MM.1S (cell line): ENCODE data around the gene ANXA2R.

ENCODE experiments used
- DNase-seq: peaks from one replicate; pipeline ENCODE4 v3.0.0-alpha.2; 2015
- H2AFZ ChIP-seq: fragments of 300-600 bp; sonication (generic); 2 replicates; pipeline ENCODE4 v1.6.0; 2016; ENCODE audit warnings: antibody characterized with exemption, low read length
- H3F3A ChIP-seq: fragments of 300-600 bp; sonication (generic); 2 replicates; pipeline ENCODE4 v1.6.1; 2016; ENCODE audit warnings: mild to moderate bottlenecking, antibody characterized with exemption, low read length, moderate library complexity, mixed read lengths; ENCODE audit not compliant: insufficient read depth
- H3K27ac ChIP-seq: fragments of 300-600 bp; sonication (generic); 2 replicates; pipeline ENCODE4 v1.5.1; 2016; ENCODE audit warnings: mild to moderate bottlenecking, low read length
- H3K27me3 ChIP-seq: fragments of 300-600 bp; sonication (generic); replicated peaks from 2 replicates; pipeline ENCODE4 v1.6.0; 2016; ENCODE audit warnings: low read length; ENCODE audit not compliant: insufficient read depth
- H3K36me3 ChIP-seq: fragments of 300-600 bp; sonication (generic); replicated peaks from 2 replicates; pipeline ENCODE4 v1.6.1; 2016; ENCODE audit warnings: mild to moderate bottlenecking, low read length, mixed read lengths; ENCODE audit not compliant: insufficient read depth
- H3K4me1 ChIP-seq: fragments of 300-600 bp; sonication (generic); 2 replicates; pipeline ENCODE4 v1.6.1; 2016; ENCODE audit warnings: low read length, mixed read lengths
- H3K4me2 ChIP-seq: fragments of 300-600 bp; sonication (generic); 2 replicates; pipeline ENCODE4 v1.6.0; 2016; ENCODE audit warnings: low read depth, low read length
- H3K4me3 ChIP-seq: fragments of 300-600 bp; sonication (generic); 2 replicates; pipeline ENCODE4 v1.5.1; 2016; ENCODE audit warnings: low read length, mixed read lengths
- H3K79me2 ChIP-seq: fragments of 300-600 bp; sonication (generic); 2 replicates; pipeline ENCODE4 v1.6.1; 2016; ENCODE audit warnings: mixed run types, low read length, mixed read lengths
- H3K9ac ChIP-seq: fragments of 300-600 bp; sonication (generic); 2 replicates; pipeline ENCODE4 v1.6.1; 2016; ENCODE audit warnings: low read length, mixed read lengths
- H3K9me2 ChIP-seq: fragments of 300-600 bp; sonication (generic); replicated peaks from 2 replicates; pipeline ENCODE4 v1.6.1; 2016; ENCODE audit warnings: mild to moderate bottlenecking, low read length, mixed read lengths; ENCODE audit not compliant: insufficient read depth
- H3K9me3 ChIP-seq: fragments of 300-600 bp; sonication (generic); replicated peaks from 2 replicates; pipeline ENCODE4 v1.6.1; 2016; ENCODE audit warnings: mild to moderate bottlenecking, low read length, mixed read lengths; ENCODE audit not compliant: insufficient read depth
- H4K20me1 ChIP-seq: fragments of 300-600 bp; sonication (generic); 2 replicates; pipeline ENCODE4 v1.6.1; 2016; ENCODE audit warnings: mild to moderate bottlenecking, low read length, moderate library complexity, mixed read lengths; ENCODE audit not compliant: insufficient read depth
- EZH2 ChIP-seq: fragments of 300-600 bp; sonication (generic); optimal IDR thresholded peaks from 2 replicates; pipeline ENCODE3; 2017; ENCODE audit warnings: low read depth, mild to moderate bottlenecking, antibody characterized with exemption, low read length, mixed read lengths
- EZH2phosphoT487 ChIP-seq: fragments of 300-600 bp; sonication (generic); IDR thresholded peaks from 2 replicates; pipeline ENCODE4 v1.6.1; 2018; ENCODE audit warnings: antibody characterized with exemption, low read length
- TF ChIP-seq, protein P1 (sequence below): fragments of 300-600 bp; sonication (generic); IDR thresholded peaks from 2 replicates; pipeline ENCODE4 v1.5.1; 2016; ENCODE audit warnings: antibody characterized with exemption, low read length, mixed read lengths

ANXA2R gene

DNA sequence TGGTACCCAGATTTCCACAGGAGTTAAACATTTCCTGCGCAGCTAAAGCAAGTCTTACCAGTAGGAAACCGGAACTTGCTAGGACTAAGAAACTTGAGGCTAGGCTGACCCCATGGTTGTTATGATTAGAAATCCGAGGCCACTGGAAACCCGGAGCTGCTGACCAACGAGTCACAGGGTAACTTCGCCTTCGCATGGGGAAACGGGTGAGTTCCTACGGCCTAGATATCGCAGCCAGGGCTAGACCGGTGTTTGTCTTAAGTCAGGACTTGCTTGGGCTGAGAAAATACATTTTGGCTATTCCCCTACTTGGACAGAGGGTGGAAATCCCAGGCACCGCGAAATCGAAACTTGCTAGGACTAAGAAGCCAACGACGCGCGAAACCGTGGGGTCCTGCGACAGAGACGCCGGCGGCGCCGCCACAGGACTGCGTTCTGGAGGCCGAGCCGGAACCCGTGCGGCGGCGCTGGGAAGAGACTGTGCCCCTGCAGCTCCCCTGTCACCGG, 1.6 kb upstream of the ANXA2R start:
- Histone ChIP-seq H3K9ac (peak overlapping the region; percentile 88), H3K9me2 (no peaks in the 10 kb centered on the region), H3K4me3 (peak overlapping the region; percentile 69), H4K20me1 (no peaks in the 10 kb centered on the region), H3F3A (peaks cover 64% of the 10 kb centered on the region), H2AFZ (peak overlapping the region; percentile 76), H3K27me3 (no peaks in the 10 kb centered on the region), H3K4me2 (peak overlapping the region; percentile 78), H3K36me3 (no peaks in the 10 kb centered on the region), H3K4me1 (peaks cover 9% of the 10 kb centered on the region), H3K79me2 (no peaks in the 10 kb centered on the region), H3K9me3 (no peaks in the 10 kb centered on the region), H3K27ac (peak overlapping the region; percentile 96)
- DNase-seq: peak; percentile 63
- no peak for TF ChIP-seq EZH2phosphoT487
- TF ChIP-seq, protein P1, sequence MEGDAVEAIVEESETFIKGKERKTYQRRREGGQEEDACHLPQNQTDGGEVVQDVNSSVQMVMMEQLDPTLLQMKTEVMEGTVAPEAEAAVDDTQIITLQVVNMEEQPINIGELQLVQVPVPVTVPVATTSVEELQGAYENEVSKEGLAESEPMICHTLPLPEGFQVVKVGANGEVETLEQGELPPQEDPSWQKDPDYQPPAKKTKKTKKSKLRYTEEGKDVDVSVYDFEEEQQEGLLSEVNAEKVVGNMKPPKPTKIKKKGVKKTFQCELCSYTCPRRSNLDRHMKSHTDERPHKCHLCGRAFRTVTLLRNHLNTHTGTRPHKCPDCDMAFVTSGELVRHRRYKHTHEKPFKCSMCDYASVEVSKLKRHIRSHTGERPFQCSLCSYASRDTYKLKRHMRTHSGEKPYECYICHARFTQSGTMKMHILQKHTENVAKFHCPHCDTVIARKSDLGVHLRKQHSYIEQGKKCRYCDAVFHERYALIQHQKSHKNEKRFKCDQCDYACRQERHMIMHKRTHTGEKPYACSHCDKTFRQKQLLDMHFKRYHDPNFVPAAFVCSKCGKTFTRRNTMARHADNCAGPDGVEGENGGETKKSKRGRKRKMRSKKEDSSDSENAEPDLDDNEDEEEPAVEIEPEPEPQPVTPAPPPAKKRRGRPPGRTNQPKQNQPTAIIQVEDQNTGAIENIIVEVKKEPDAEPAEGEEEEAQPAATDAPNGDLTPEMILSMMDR: no peak
- TF ChIP-seq EZH2: no peak

DNA sequence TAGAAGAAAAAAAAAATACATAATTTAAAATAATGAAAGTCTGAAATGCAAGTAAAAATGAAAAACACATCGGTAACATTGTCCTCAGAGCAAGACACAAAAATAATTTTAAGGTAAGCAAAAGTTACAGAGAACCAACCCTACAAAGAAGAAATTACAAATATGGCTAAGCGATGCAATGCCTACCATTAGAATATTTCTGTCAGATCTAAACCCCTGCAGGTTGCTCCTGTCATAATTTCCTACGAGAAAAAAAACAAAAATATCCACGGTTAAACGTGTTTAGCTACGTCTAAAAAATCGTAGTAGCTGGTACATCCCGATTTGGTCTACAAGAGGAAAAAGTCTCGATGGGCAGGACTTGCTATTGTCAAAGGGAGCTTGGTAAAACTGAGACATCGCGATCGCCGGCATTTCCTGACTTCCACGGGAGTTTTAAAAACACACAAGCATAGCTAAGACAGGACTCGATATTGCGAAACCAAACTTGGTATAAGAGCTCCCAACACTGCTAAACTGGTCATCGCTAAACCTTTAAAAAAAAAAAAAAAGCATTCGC, 1.1 kb upstream of the ANXA2R start:
- peak overlapping the region; percentile 69 for H3K4me3 ChIP-seq

DNA sequence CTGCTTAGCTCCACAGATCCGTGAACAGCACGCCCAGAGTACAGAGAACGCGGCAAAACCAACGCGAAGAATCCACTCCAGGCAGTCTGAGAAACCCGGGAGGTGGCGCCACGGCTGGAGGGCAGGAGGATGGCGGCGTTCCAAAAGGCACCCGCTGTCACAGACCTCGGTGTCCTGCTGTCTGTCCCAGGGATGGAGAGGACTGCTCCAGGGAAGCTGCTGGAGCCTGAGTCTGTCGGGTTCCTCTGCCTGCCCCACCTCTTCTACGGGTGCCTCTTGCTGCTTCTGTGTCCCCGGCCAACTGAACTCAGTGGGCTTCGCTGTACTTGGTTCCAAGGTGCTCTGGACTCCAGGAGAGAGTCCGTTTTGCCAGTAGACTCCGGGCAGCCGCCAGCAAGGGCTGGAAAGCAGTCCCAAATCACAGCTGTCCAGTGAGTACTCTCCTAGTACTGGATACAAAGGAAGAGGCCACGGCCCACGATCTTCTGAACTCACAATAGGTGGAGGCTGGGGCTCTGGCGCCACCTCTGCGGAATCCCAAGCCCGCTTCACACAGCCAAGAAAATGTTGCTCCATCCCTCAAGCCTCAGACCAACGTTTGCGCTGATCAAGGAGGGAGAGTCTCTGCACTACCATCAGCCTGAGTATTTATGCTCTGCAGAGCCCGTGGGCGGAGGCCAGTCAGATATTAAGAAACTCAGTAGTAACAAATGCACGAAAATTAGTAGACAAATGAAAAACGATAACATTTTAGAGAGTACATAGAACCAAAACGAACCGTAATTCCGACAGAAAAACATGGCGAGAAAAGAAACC, 440 bp downstream of the ANXA2R start:
- Histone ChIP-seq H3K36me3 (no peaks in the 10 kb centered on the region), H2AFZ (peak overlapping the region; percentile 40), H3K27me3 (no peaks in the 10 kb centered on the region), H3K9me2 (no peaks in the 10 kb centered on the region), H4K20me1 (no peaks in the 10 kb centered on the region), H3K4me1 (peaks cover 9% of the 10 kb centered on the region), H3K9ac (peak overlapping the region; percentile 88), H3K9me3 (no peaks in the 10 kb centered on the region), H3K4me3 (peak overlapping the region; percentile 69), H3F3A (peaks cover 65% of the 10 kb centered on the region), H3K4me2 (peak overlapping the region; percentile 78), H3K27ac (peak overlapping the region; percentile 96), H3K79me2 (no peaks in the 10 kb centered on the region)
- peak; percentile 69 for DNase-seq
- TF ChIP-seq EZH2phosphoT487: no peak
- TF ChIP-seq, protein P1: peak; percentile 12; the same call in 1 of the 2 replicates

More for the DNA sequence above, 1.1 kb upstream of the ANXA2R start:
- Histone ChIP-seq H3K4me2 (peak overlapping the region; percentile 78), H3K9me3 (no peaks in the 10 kb centered on the region), H3K27me3 (no peaks in the 10 kb centered on the region), H3K9me2 (no peaks in the 10 kb centered on the region), H3K36me3 (no peaks in the 10 kb centered on the region), H3F3A (peaks cover 65% of the 10 kb centered on the region), H2AFZ (peak overlapping the region; percentile 76), H4K20me1 (no peaks in the 10 kb centered on the region), H3K79me2 (no peaks in the 10 kb centered on the region), H3K27ac (peak overlapping the region; percentile 96), H3K9ac (peak overlapping the region; percentile 88), H3K4me1 (peaks cover 9% of the 10 kb centered on the region)
- no peak for DNase-seq
- no peak for TF ChIP-seq EZH2phosphoT487
- TF ChIP-seq EZH2: no peak
- TF ChIP-seq, protein P1: no peak
